ENCODE measurements around the gene MYRIP.
"Not testable (repeated sequence)": the region's sequence is repeated elsewhere in the genome, so short reads cannot be mapped to it uniquely, and the experiment has no call there.

The MYRIP gene

GRCh38 chr3:40240921-40241320 is 431.5 kb downstream of the MYRIP start:
- no peak for DNase-seq (ENCODE audit: low spot score)

GRCh38 chr3:40242216-40242615 is 432.8 kb downstream of the MYRIP start:
- no peak for DNase-seq (ENCODE audit: low spot score)

- DNase-seq (ENCODE audit: low spot score) = no peak
Measured at GRCh38 chr3:40242638-40243037, 433.2 kb downstream of the MYRIP start.

GRCh38 chr3:40243056-40243455 is 433.6 kb downstream of the MYRIP start:
- DNase-seq (ENCODE audit: low spot score) = no peak

- no peak for DNase-seq (ENCODE audit: low spot score)
Measured at GRCh38 chr3:40247714-40248454, 438.5 kb downstream of the MYRIP start.

GRCh38 chr3:40248591-40248990 is 439.2 kb downstream of the MYRIP start:
- no peak for DNase-seq (ENCODE audit: low spot score)

GRCh38 chr3:40249168-40249567 is 439.8 kb downstream of the MYRIP start:
- DNase-seq (ENCODE audit: low spot score) = no peak

- DNase-seq (ENCODE audit: low spot score) = no peak
Measured at GRCh38 chr3:40254491-40254890, 445.1 kb downstream of the MYRIP start.

- DNase-seq (ENCODE audit: low spot score) = no peak
Measured at GRCh38 chr3:40254891-40255290, 445.5 kb downstream of the MYRIP start.

GRCh38 chr3:40255532-40255931 is 446.1 kb downstream of the MYRIP start:
- DNase-seq (ENCODE audit: low spot score) = no peak

GRCh38 chr3:40258064-40258463 is 448.7 kb downstream of the MYRIP start:
- DNase-seq (ENCODE audit: low spot score) = no peak

- DNase-seq (ENCODE audit: low spot score) = no peak
Measured at GRCh38 chr3:40258555-40258954, 449.1 kb downstream of the MYRIP start.

GRCh38 chr3:40262331-40262730 is 452.9 kb downstream of the MYRIP start:
- DNase-seq (ENCODE audit: low spot score) = no peak

GRCh38 chr3:40264451-40264850 is 455.0 kb downstream of the MYRIP start:
- DNase-seq (ENCODE audit: low spot score) = no peak

- DNase-seq (ENCODE audit: low spot score) = no peak
Measured at GRCh38 chr3:40265181-40265580, 455.8 kb downstream of the MYRIP start.

- no peak for DNase-seq (ENCODE audit: low spot score)
Measured at GRCh38 chr3:40267937-40268724, 458.7 kb downstream of the MYRIP start.

- DNase-seq (ENCODE audit: low spot score) = no peak
Measured at GRCh38 chr3:40268802-40269524, 459.6 kb downstream of the MYRIP start.

GRCh38 chr3:40278791-40279190 is 469.4 kb downstream of the MYRIP start:
- DNase-seq (ENCODE audit: low spot score) = no peak

GRCh38 chr3:40281995-40282394 is 472.6 kb downstream of the MYRIP start:
- DNase-seq (ENCODE audit: low spot score) = no peak

- not testable (repeated sequence) for DNase-seq (ENCODE audit: low spot score)
Measured at GRCh38 chr3:40283057-40283456, 473.6 kb downstream of the MYRIP start.

GRCh38 chr3:40287248-40287647 is 477.8 kb downstream of the MYRIP start:
- no peak for DNase-seq (ENCODE audit: low spot score)

GRCh38 chr3:40290396-40290795 is 481.0 kb downstream of the MYRIP start:
- no peak for DNase-seq (ENCODE audit: low spot score)

GRCh38 chr3:40291471-40291870 is 482.1 kb downstream of the MYRIP start:
- no peak for DNase-seq (ENCODE audit: low spot score)

Data from HuH-7.5 (cell line).